Transverse colon (tissue), 4 donors: Measurements from ENCODE around the gene PERP.

Experiments used
- POLR2A ChIP-seq: fragments of 450-650 bp; IDR thresholded peaks from one replicate; pipeline ENCODE4 v1.6.1; 2016; ENCODE audit warnings: antibody characterized with exemption, mild to moderate bottlenecking, moderate library complexity
- POLR2AphosphoS5 ChIP-seq, 3 donors: sonication (generic); formaldehyde crosslinking; IDR thresholded peaks; one replicate each; pipeline ENCODE4 v1.6.1; 2016; ENCODE audit warnings: antibody characterized with exemption in 3 of 3
- TF ChIP-seq, protein P1 (sequence below), 5 experiments: fragments of 200-600 bp in 3 of 5; fragments of 450-650 bp in 2 of 5; sonication (generic) in 3 of 5; IDR thresholded peaks; 1 replicate in 2 of 5; 2 replicates in 3 of 5; pipeline ENCODE4 v1.5.1; 2016 to 2017; ENCODE audit warnings: antibody characterized with exemption in 5 of 5, inconsistent platforms in 3 of 5, mild to moderate bottlenecking in 2 of 5, moderate library complexity in 1 of 5

DNA sequence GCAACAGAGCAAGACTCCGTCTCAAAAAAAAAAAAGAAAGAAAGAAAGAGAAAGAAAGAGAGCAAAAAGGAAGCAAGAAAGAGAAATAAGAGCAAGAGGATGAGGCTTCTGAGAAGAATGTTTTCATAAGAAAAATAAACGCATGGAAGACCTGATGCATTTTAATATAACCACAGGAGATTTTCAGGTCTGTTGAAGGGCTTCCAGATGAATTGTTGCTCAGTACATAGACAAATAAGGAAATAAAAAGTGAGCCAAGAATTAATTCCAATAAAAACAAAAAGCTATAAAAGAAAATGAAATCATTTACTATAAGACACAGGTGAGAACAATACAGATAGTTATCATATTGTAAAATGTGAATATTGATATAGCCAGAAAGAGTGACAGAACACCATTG is 43.5 kb downstream of the PERP start:
- TF ChIP-seq, protein P1, sequence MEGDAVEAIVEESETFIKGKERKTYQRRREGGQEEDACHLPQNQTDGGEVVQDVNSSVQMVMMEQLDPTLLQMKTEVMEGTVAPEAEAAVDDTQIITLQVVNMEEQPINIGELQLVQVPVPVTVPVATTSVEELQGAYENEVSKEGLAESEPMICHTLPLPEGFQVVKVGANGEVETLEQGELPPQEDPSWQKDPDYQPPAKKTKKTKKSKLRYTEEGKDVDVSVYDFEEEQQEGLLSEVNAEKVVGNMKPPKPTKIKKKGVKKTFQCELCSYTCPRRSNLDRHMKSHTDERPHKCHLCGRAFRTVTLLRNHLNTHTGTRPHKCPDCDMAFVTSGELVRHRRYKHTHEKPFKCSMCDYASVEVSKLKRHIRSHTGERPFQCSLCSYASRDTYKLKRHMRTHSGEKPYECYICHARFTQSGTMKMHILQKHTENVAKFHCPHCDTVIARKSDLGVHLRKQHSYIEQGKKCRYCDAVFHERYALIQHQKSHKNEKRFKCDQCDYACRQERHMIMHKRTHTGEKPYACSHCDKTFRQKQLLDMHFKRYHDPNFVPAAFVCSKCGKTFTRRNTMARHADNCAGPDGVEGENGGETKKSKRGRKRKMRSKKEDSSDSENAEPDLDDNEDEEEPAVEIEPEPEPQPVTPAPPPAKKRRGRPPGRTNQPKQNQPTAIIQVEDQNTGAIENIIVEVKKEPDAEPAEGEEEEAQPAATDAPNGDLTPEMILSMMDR (IDR thresholded peaks at IDR 0.05), result no peak
- no peak for TF ChIP-seq POLR2A
- no peak for TF ChIP-seq POLR2AphosphoS5 (IDR thresholded peaks at IDR 0.05)
